Large intestine (tissue), 3 donors: ENCODE measurements around the gene NIM1K. TPM values are rescaled to one million over a fixed set of nuclear protein-coding genes. Genes with fewer than 3 reads are reported as not detected.
"Not testable (repeated sequence)": the region's sequence is repeated elsewhere in the genome, so short reads cannot be mapped to it uniquely, and the experiment has no call there.

Experiments
- DNase-seq, 2 donors: peaks; one replicate each; pipeline versions ENCODE4 v3.0.0 to v3.0.0-alpha.2; 2013
- H3K27ac ChIP-seq: one replicate; pipeline ENCODE4 v1.5.1; 2013; ENCODE audit warnings: low read length
- H3K27me3 ChIP-seq: 2 replicates; pipeline ENCODE4 v1.6.1; 2013; ENCODE audit warnings: low read length; ENCODE audit not compliant: control insufficient read depth, insufficient read depth
- H3K36me3 ChIP-seq: 2 replicates; pipeline ENCODE4 v1.6.1; 2013; ENCODE audit warnings: low read length; ENCODE audit not compliant: control insufficient read depth, insufficient read depth
- H3K4me1 ChIP-seq: one replicate; pipeline ENCODE4 v1.6.1; 2013; ENCODE audit warnings: low read length; ENCODE audit not compliant: control insufficient read depth, insufficient read depth
- H3K4me3 ChIP-seq: one replicate; pipeline ENCODE4 v1.5.1; 2013; ENCODE audit warnings: low read length
- H3K9me3 ChIP-seq: one replicate; pipeline ENCODE4 v1.6.1; 2013; ENCODE audit warnings: mild to moderate bottlenecking, low read depth, low read length, moderate library complexity; ENCODE audit not compliant: control insufficient read depth
- WGBS: methylation state at CpG from one replicate; pipeline ENCODE4 v1.1.5; 2013; ENCODE audit warnings: low lambda C conversion rate; ENCODE audit not compliant: insufficient coverage; 5-methylcytosine and 5-hydroxymethylcytosine counted together
- polyA plus RNA-seq: library from polyadenylated mRNA; unstranded; fragments of 120-200 nt; gene quantifications from one replicate; pipeline ENCODE4 v1.2.1, GENCODE V29; 2013

The NIM1K gene
- polyA plus RNA-seq, 1 donor = 0.21 TPM

DNA sequence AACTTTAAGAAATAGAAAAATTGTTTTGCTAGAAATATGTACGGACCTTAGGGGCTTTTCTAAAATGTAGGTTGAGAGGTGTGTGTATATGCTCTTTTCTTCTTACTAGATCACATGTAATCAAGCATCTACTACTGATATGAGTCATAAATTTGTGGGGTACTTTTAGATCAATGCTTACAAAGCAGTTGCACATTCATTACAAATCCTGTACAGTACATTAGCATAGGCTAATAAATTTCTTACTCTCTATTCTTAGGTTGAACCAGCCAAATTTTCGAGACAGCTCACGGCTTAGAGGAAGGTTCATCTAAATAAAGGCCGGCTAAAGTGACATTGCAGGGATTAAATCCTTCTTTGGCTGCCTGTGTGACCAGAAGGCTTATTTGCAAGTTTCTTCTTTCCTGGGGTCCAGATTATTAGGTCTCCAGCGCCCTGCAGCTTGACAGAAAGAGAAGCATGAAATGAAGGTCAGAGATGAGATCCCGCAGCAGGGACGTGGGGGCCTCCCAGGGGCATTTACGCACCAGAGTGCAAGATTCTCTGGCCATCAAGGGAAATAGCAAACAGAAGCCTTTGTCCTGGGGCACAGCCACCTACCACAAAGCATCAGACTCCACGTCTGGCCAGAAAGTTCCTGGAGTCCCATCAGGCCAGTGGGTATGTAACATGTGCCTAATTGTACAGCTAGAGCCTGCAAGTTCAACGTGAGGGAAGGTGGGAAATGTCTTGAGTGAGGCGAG lies 53.0 kb downstream of the NIM1K start:
- H3K9me3 ChIP-seq = no peaks in the 10 kb centered on the region
- H3K27ac ChIP-seq = no peak overlapping the region
- no peaks in the 10 kb centered on the region for H3K36me3 ChIP-seq
- DNase-seq = no peak
- H3K4me3 ChIP-seq = no peak overlapping the region
- no peaks in the 10 kb centered on the region for H3K27me3 ChIP-seq
- H3K4me1 ChIP-seq = no peaks in the 10 kb centered on the region
- 67% methylated on average over 1 of the region's 11 CpGs for WGBS

DNA sequence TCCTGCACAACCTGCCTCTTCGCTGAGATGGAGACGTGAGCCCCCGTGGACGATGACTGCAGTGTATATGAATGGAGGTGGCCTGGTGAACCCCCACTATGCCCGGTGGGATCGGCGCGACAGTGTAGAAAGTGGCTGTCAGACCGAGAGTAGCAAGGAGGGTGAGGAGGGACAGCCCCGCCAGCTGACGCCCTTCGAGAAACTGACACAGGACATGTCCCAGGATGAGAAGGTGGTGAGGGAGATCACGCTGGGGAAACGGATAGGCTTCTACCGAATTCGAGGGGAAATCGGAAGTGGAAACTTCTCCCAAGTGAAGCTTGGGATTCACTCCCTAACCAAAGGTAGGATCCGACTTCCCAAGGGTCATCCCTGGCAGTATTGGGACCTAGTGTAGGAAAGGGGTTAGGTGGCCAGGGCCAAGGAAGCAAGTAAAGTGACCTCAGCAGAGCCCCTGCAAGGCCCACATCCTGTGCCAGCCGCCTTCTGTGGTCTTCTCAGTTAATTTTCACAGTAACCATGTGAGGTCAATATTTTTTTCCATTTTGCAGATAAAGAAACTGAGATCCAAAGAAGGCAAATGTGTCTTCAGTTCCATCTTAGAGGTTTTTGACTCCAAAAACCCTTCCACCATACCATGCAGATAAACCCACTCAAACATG lies 53.8 kb downstream of the NIM1K start:
- no peaks in the 10 kb centered on the region for H3K36me3 ChIP-seq
- WGBS = no CpG with 5 or more reads among the region's 19 CpGs

DNA sequence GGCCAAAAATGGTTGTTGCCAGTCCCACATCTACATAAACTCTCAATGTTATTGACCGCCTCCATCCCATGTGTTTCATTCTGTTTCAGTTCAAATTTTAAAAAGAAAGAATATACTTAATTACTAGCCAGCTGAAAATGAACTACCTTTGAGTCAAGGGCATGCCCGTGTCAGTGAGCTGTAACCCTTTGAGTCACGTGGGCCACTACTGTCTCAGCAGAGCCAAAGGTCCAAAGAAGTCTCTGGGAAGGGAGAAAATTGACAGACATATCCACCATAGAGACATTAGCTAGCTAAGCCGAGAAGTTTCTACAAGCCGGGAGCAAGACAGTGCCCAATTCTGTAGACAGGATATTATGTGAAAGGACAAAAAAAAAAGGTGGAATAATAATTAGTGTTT lies 59.7 kb downstream of the NIM1K start:
- no peak overlapping the region for H3K4me3 ChIP-seq
- no peaks in the 10 kb centered on the region for H3K4me1 ChIP-seq
- no peaks in the 10 kb centered on the region for H3K9me3 ChIP-seq
- 96% methylated on average over 3 of the region's 5 CpGs for WGBS
- H3K36me3 ChIP-seq = no peaks in the 10 kb centered on the region
- H3K27ac ChIP-seq = no peak overlapping the region
- DNase-seq = no peak
- H3K27me3 ChIP-seq = no peaks in the 10 kb centered on the region

More for the DNA sequence above, 53.8 kb downstream of the NIM1K start:
- H3K27ac ChIP-seq = no peak overlapping the region
- no peak overlapping the region for H3K4me3 ChIP-seq
- H3K9me3 ChIP-seq = no peaks in the 10 kb centered on the region
- no peaks in the 10 kb centered on the region for H3K27me3 ChIP-seq
- H3K4me1 ChIP-seq = no peaks in the 10 kb centered on the region
- no peak for DNase-seq

DNA sequence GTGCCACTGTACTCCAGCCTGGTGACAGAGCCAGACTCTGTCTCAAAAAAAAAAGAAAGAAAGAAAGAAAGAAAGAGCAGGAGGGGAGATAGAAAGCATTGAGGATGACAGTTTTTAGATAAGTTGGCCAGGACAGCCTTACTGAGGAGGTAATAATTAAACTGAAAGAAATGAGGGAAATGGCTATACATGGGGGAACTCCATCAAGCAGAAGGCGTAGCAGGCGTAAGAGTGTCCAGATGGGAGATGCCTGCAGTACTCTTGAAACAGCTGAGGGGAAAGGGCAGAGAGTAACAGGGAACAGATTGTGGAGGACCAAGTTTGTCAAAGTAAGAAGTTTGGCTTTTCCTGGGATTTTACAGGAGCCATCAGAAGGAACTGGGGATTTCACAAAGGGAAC lies 63.7 kb downstream of the NIM1K start:
- no peaks in the 10 kb centered on the region for H3K27me3 ChIP-seq
- H3K9me3 ChIP-seq = no peaks in the 10 kb centered on the region
- H3K4me3 ChIP-seq = no peak overlapping the region
- 46% methylated on average over 2 of the region's 2 CpGs for WGBS
- no peak for DNase-seq
- H3K36me3 ChIP-seq = no peaks in the 10 kb centered on the region
- H3K4me1 ChIP-seq = no peaks in the 10 kb centered on the region
- no peak overlapping the region for H3K27ac ChIP-seq

DNA sequence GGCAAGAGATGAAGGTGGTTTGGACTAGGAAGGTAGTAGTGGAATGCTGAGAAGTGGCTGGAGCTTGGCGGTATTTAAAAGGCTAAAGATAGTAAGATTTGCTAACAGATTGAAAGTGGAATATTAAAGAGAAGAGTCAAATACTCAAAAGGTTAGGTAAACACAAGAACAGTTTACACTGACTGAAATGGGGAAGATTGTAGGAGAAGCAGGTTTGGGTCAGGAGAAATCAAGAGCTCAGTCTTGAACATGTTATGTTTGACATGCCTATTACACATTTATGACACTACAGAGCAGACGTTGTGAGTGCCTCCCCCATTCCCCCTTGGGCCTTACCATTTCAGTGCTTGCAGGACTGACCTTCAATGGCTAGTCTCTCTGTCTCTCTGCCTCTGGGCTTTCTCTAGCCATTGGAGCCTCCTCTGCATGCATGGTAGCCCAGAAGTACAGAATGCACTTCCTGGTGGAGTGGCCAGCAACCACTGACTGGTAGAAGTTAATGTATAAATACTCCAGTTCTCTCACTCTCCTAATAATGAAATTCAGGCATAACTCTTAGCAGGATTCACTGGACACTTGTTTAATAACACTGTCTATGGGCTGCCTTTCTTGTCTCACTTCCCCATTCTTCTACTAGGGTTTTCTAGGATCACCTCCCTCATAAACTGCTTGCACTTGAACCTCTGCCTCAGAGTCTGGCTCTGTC lies 64.4 kb downstream of the NIM1K start:
- H3K4me3 ChIP-seq = no peak overlapping the region
- no peaks in the 10 kb centered on the region for H3K27me3 ChIP-seq
- no peaks in the 10 kb centered on the region for H3K9me3 ChIP-seq
- no peaks in the 10 kb centered on the region for H3K36me3 ChIP-seq
- DNase-seq = no peak
- WGBS = 10% methylated on average over 2 of the region's 2 CpGs
- no peak overlapping the region for H3K27ac ChIP-seq
- no peaks in the 10 kb centered on the region for H3K4me1 ChIP-seq

DNA sequence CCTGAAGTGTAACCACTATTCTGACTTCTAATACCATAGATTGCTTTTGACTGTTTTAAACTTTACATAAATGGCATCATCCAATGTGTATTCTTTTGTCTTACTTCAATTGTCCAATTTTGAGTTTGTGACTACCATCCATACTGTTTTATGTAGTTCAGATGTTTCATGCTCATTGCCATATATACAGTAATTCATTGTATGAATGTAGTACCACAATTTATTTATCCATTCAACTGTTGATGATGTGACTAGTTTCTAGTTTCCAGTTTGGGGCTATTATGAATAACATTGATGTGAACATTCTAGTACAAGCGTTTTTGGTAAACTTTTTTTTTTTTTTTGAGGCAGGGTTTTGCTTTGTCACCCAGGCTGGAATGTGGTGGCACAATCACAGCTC lies 66.1 kb downstream of the NIM1K start:
- no CpG with 5 or more reads among the region's 1 CpG for WGBS
- no peaks in the 10 kb centered on the region for H3K27me3 ChIP-seq
- H3K4me1 ChIP-seq = no peaks in the 10 kb centered on the region
- no peak for DNase-seq
- no peaks in the 10 kb centered on the region for H3K9me3 ChIP-seq
- no peaks in the 10 kb centered on the region for H3K36me3 ChIP-seq
- no peak overlapping the region for H3K4me3 ChIP-seq
- no peak overlapping the region for H3K27ac ChIP-seq

DNA sequence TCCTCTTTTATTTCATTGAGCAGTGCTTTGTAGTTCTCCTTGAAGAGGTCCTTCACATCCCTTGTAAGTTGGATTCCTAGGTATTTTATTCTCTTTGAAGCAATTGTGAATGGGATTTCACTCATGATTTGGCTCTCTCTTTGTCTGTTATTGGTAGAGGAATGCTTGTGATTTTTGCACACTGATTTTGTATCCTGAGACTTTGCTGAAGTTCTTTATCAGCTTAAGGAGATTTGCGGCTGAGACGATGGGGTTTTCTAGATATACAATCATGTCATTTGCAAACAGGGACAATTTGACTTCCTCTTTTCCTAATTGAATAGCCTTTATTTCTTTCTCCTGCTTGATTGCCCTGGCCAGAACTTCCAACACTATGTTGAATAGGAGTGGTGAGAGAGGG lies 70.2 kb downstream of the NIM1K start:
- not testable (repeated sequence) for H3K4me3 ChIP-seq, H3K4me1 ChIP-seq, DNase-seq, H3K27ac ChIP-seq, H3K9me3 ChIP-seq, H3K27me3 ChIP-seq, H3K36me3 ChIP-seq
- no CpG with 5 or more reads among the region's 2 CpGs for WGBS

DNA sequence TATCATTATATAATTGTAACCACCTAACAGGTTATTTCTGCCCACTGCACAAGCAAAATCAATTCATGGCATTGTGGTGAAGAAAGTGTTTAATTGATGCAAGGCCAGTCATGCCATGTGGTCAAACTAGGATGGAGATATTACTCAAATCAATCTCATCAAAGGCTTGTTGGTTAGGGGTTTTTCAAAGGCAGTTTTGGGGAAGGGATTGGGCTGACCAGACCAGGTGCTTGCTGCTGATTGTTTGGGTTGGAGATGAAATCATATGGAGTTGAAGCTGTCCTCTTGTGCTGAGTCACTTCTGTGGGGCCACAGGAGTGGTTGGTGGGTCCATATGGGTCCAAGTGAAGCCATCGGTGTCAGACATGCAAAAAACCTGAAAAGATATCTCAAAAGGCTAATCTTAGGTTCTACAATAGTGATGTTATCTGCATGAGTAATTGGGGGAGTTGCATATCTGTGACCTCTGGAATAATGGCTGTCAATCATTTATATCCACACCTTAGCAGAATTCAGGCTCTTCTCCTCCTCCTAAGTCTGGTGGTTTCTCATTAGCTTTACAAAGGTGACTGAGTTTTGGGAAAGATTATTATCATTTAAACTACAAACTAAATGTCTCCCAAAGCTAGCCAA lies 76.3 kb downstream of the NIM1K start:
- Histone ChIP-seq H3K27ac (no peak overlapping the region), H3K9me3 (no peaks in the 10 kb centered on the region), H3K27me3 (no peaks in the 10 kb centered on the region), H3K4me3 (no peak overlapping the region), H3K36me3 (no peaks in the 10 kb centered on the region), H3K4me1 (no peaks in the 10 kb centered on the region)
- no peak for DNase-seq
- no CpG with 5 or more reads among the region's 1 CpG for WGBS

DNA sequence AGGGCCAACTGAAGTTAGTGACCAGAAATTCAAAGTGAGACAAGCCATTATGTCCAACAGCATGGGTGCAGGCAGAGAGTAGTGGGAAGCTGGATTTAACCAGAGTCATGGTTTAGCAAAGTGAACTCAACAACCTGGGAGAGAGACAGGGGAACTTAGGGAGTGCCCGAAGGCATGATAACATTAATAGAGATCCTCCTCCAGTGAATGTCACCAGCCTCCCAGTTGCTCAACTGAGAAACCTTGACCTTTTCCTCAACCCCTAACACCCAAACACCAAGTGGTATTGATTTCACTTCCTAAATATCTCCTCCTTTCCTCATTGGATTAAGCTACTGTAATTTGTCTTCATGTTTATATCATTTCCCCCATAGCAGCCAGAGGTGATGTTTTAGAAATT lies 78.6 kb downstream of the NIM1K start:
- Histone ChIP-seq H3K9me3 (no peaks in the 10 kb centered on the region), H3K36me3 (no peaks in the 10 kb centered on the region), H3K4me1 (no peaks in the 10 kb centered on the region), H3K27me3 (no peaks in the 10 kb centered on the region), H3K27ac (no peak overlapping the region), H3K4me3 (no peak overlapping the region)
- no CpG with 5 or more reads among the region's 1 CpG for WGBS
- no peak for DNase-seq

DNA sequence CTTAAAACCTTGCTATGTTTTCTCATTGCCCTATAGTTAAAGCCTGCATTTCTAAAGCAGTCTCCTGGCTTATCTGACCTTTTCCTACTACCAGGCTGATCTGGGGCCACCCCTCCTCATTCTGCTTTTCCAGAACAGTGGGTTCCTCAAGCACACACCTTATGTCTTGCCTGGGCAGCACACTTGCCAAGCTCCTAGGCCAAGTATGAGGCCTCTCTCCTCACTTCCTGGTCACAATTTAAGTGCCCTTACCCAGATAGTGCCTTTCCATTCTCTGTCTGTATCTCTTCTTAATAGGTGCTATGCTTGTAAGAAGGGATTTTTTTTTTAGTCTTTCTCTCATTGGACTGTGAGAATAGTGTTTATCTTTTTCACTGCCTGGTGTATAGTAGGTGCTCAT lies 81.5 kb downstream of the NIM1K start:
- Histone ChIP-seq H3K4me3 (no peak overlapping the region), H3K4me1 (no peaks in the 10 kb centered on the region), H3K27ac (no peak overlapping the region), H3K9me3 (no peaks in the 10 kb centered on the region), H3K36me3 (no peaks in the 10 kb centered on the region), H3K27me3 (no peaks in the 10 kb centered on the region)
- DNase-seq = no peak
